IPS-15b (cell line): ENCODE data around the gene MMEL1.

Source experiments
- H3K27me3 ChIP-seq: one replicate; pipeline ENCODE4 v1.6.1; 2013; ENCODE audit warnings: low read length; ENCODE audit not compliant: control insufficient read depth, insufficient read depth
- H3K36me3 ChIP-seq: one replicate; pipeline ENCODE4 v1.6.1; 2013; ENCODE audit warnings: low read length; ENCODE audit not compliant: control insufficient read depth, insufficient read depth
- H3K4me1 ChIP-seq: one replicate; pipeline ENCODE4 v1.6.1; 2013; ENCODE audit warnings: mild to moderate bottlenecking, low read length; ENCODE audit not compliant: control insufficient read depth, insufficient read depth
- H3K4me3 ChIP-seq: one replicate; pipeline ENCODE4 v1.5.1; 2013; ENCODE audit warnings: low read depth, low read length
- H3K9ac ChIP-seq: one replicate; pipeline ENCODE4 v1.6.1; 2013; ENCODE audit warnings: low read depth, mild to moderate bottlenecking, low read length
- H3K9me3 ChIP-seq: one replicate; pipeline ENCODE4 v1.6.1; 2013; ENCODE audit warnings: mild to moderate bottlenecking, low read length; ENCODE audit not compliant: control insufficient read depth, insufficient read depth

Gene MMEL1

GRCh38 chr1:2606396-2606880 lies 26.4 kb downstream of the MMEL1 start:
- no peak overlapping the region for H3K9ac ChIP-seq
- H3K36me3 ChIP-seq = no peaks in the 10 kb centered on the region
- H3K9me3 ChIP-seq = no peaks in the 10 kb centered on the region
- H3K4me1 ChIP-seq = no peaks in the 10 kb centered on the region
- no peaks in the 10 kb centered on the region for H3K27me3 ChIP-seq
- no peak overlapping the region for H3K4me3 ChIP-seq

- Histone ChIP-seq H3K4me3 (no peak overlapping the region), H3K4me1 (no peaks in the 10 kb centered on the region), H3K9ac (no peak overlapping the region)
Observed at GRCh38 chr1:2605509-2606395, 27.1 kb downstream of the MMEL1 start.

GRCh38 chr1:2604844-2605508 lies 27.8 kb downstream of the MMEL1 start:
- no peak overlapping the region for H3K9ac ChIP-seq

More at GRCh38 chr1:2605509-2606395, 27.1 kb downstream of the MMEL1 start:
- Histone ChIP-seq H3K9me3 (no peaks in the 10 kb centered on the region), H3K27me3 (no peaks in the 10 kb centered on the region), H3K36me3 (no peaks in the 10 kb centered on the region)

GRCh38 chr1:2604156-2604843 lies 28.5 kb downstream of the MMEL1 start:
- no peak overlapping the region for H3K9ac ChIP-seq
- H3K36me3 ChIP-seq = no peaks in the 10 kb centered on the region
- no peaks in the 10 kb centered on the region for H3K27me3 ChIP-seq
- H3K4me3 ChIP-seq = no peak overlapping the region
- H3K4me1 ChIP-seq = no peaks in the 10 kb centered on the region
- H3K9me3 ChIP-seq = no peaks in the 10 kb centered on the region

More at GRCh38 chr1:2604844-2605508, 27.8 kb downstream of the MMEL1 start:
- Histone ChIP-seq H3K9me3 (no peaks in the 10 kb centered on the region), H3K4me1 (no peaks in the 10 kb centered on the region), H3K4me3 (no peak overlapping the region), H3K36me3 (no peaks in the 10 kb centered on the region), H3K27me3 (no peaks in the 10 kb centered on the region)

- H3K27me3 ChIP-seq = no peaks in the 10 kb centered on the region
Observed at GRCh38 chr1:2603521-2604155, 29.2 kb downstream of the MMEL1 start.

GRCh38 chr1:2602866-2603520 lies 29.8 kb downstream of the MMEL1 start:
- H3K4me1 ChIP-seq = no peaks in the 10 kb centered on the region
- H3K9me3 ChIP-seq = no peaks in the 10 kb centered on the region
- no peaks in the 10 kb centered on the region for H3K36me3 ChIP-seq
- no peak overlapping the region for H3K4me3 ChIP-seq
- H3K27me3 ChIP-seq = no peaks in the 10 kb centered on the region
- H3K9ac ChIP-seq = no peak overlapping the region

More at GRCh38 chr1:2603521-2604155, 29.2 kb downstream of the MMEL1 start:
- H3K36me3 ChIP-seq = no peaks in the 10 kb centered on the region
- no peaks in the 10 kb centered on the region for H3K4me1 ChIP-seq
- H3K4me3 ChIP-seq = no peak overlapping the region
- no peak overlapping the region for H3K9ac ChIP-seq
- no peaks in the 10 kb centered on the region for H3K9me3 ChIP-seq

GRCh38 chr1:2602311-2602835 lies 30.4 kb downstream of the MMEL1 start:
- Histone ChIP-seq H3K4me3 (no peak overlapping the region), H3K9me3 (no peaks in the 10 kb centered on the region), H3K27me3 (no peaks in the 10 kb centered on the region), H3K36me3 (no peaks in the 10 kb centered on the region), H3K9ac (no peak overlapping the region), H3K4me1 (no peaks in the 10 kb centered on the region)

GRCh38 chr1:2601721-2602303 lies 31.0 kb downstream of the MMEL1 start:
- no peak overlapping the region for H3K9ac ChIP-seq
- H3K27me3 ChIP-seq = no peaks in the 10 kb centered on the region
- no peaks in the 10 kb centered on the region for H3K36me3 ChIP-seq
- no peaks in the 10 kb centered on the region for H3K4me1 ChIP-seq
- H3K9me3 ChIP-seq = no peaks in the 10 kb centered on the region
- H3K4me3 ChIP-seq = no peak overlapping the region

GRCh38 chr1:2598329-2598931 lies 34.4 kb downstream of the MMEL1 start:
- Histone ChIP-seq H3K4me1 (no peaks in the 10 kb centered on the region), H3K36me3 (no peaks in the 10 kb centered on the region)

More at GRCh38 chr1:2598329-2598931, 34.4 kb downstream of the MMEL1 start:
- no peak overlapping the region for H3K9ac ChIP-seq
- no peak overlapping the region for H3K4me3 ChIP-seq
- no peaks in the 10 kb centered on the region for H3K27me3 ChIP-seq
- H3K9me3 ChIP-seq = no peaks in the 10 kb centered on the region
